K562 (cell line): Measurements from ENCODE around the gene ZMYND8. TPM values are rescaled to one million over a fixed set of nuclear protein-coding genes. Genes with fewer than 3 reads are reported as not detected.

Experiments used
- ATAC-seq: fragments of 200-7000 bp; cut with Tn5 transposase; 3 replicates; pipeline ENCODE4 v1.9.1; 2020; ENCODE audit warnings: moderate library complexity
- BruUV-seq: library from RNA; stranded (reverse); fragments of 400-500 nt; replicated peaks from 2 replicates; lab custom pipeline; 2021; lab: Mats Ljungman, UMichigan
- CTCF ChIA-PET: fragments of 300-600 bp; formaldehyde crosslinking; extraction: SDS; loops from one replicate; lab custom pipeline; 2021; ENCODE audit warnings: low intra/inter-chr PET ratio; lab: Yijun Ruan, JAX
- POLR2A ChIA-PET: fragments of 300-600, 350-650 bp; sonication (Branson Sonifier 250); formaldehyde crosslinking; extraction: SDS; loops from one replicate; lab custom pipeline; 2021; ENCODE audit warnings: antibody characterized with exemption, inconsistent platforms; lab: Yijun Ruan, JAX
- DNase-seq, 4 experiments: peaks; one replicate each; pipeline versions ENCODE4 v3.0.0 to v3.0.0-alpha.2; 2011 to 2018; ENCODE audit warnings: low spot score in 3 of 4, mixed read lengths in 3 of 4; ENCODE audit errors: extremely low read depth in 1 of 4
- FAIRE-seq: peaks from 2 replicates; lab custom pipeline; 2011; peaks lifted over from hg19 to GRCh38; lab: Jason Lieb, UNC
- H2AFZ ChIP-seq: 2 replicates; pipeline ENCODE4 v1.6.0; 2011; ENCODE audit warnings: low read depth, low read length, control low read depth, inconsistent platforms
- H3K27ac ChIP-seq: fragments of 200-600 bp; 3 replicates; pipeline ENCODE4 v1.8.0; 2011; ENCODE audit warnings: low read depth, mild to moderate bottlenecking, control low read depth, inconsistent platforms, low read length, moderate library complexity, mixed read lengths; ENCODE audit errors: extremely low read depth
- H3K27me3 ChIP-seq, 2 experiments: fragments of 300-600 bp in 1 of 2; 2 replicates in 1 of 2; 3 replicates in 1 of 2; pipeline versions ENCODE4 v1.6.0 to v1.8.0; 2011; ENCODE audit warnings: inconsistent platforms in 2 of 2, low read length in 2 of 2, mild to moderate bottlenecking in 1 of 2, mixed read lengths in 1 of 2, moderate library complexity in 1 of 2; ENCODE audit not compliant: control insufficient read depth in 2 of 2, insufficient read depth in 2 of 2
- H3K36me3 ChIP-seq: fragments of 300-600 bp; 3 replicates; pipeline ENCODE4 v1.8.0; 2011; ENCODE audit warnings: mild to moderate bottlenecking, low read length, inconsistent platforms; ENCODE audit not compliant: control insufficient read depth, insufficient read depth
- H3K4me1 ChIP-seq, 2 experiments: fragments of 200-600 bp in 1 of 2; replicated peaks in 1 of 2; 2 replicates in 1 of 2; 3 replicates in 1 of 2; pipeline versions ENCODE4 v1.5.1 to v1.8.0; 2011; ENCODE audit warnings: inconsistent platforms in 2 of 2, low read length in 2 of 2, mild to moderate bottlenecking in 1 of 2, mixed read lengths in 1 of 2, moderate library complexity in 1 of 2; ENCODE audit not compliant: control insufficient read depth in 2 of 2, insufficient read depth in 2 of 2
- H3K4me2 ChIP-seq: 2 replicates; pipeline ENCODE4 v1.6.1; 2011; ENCODE audit warnings: low read length, control low read depth, inconsistent platforms, mixed read lengths; ENCODE audit not compliant: insufficient read depth
- H3K4me3 ChIP-seq: fragments of 200-600 bp; sonication (generic), shearing (Covaris generic); 2 replicates; pipeline ENCODE4 v1.5.1; 2016; ENCODE audit warnings: control low read depth, inconsistent platforms
- H3K79me2 ChIP-seq: fragments of 200-600 bp; 3 replicates; pipeline ENCODE4 v1.8.0; 2011; ENCODE audit warnings: low read length, inconsistent platforms; ENCODE audit not compliant: control insufficient read depth, insufficient read depth
- H3K9ac ChIP-seq, 2 experiments: 2 replicates each; pipeline versions ENCODE4 v1.6.0 to v1.6.1; 2011; ENCODE audit warnings: low read depth in 2 of 2, low read length in 2 of 2, control low read depth in 1 of 2, inconsistent platforms in 1 of 2, mild to moderate bottlenecking in 1 of 2, mixed read lengths in 1 of 2; ENCODE audit not compliant: insufficient read depth in 1 of 2
- H3K9me1 ChIP-seq: one replicate; pipeline ENCODE4 v1.6.0; 2011; ENCODE audit warnings: inconsistent platforms, mild to moderate bottlenecking, low read length, moderate library complexity; ENCODE audit not compliant: control insufficient read depth, insufficient read depth
- H3K9me3 ChIP-seq: replicated peaks from 2 replicates; pipeline ENCODE4 v1.5.1; 2011; ENCODE audit warnings: low read depth, low read length, inconsistent platforms; ENCODE audit not compliant: control insufficient read depth, insufficient read depth
- H4K20me1 ChIP-seq: replicated peaks from 2 replicates; pipeline ENCODE4 v1.6.1; 2011; ENCODE audit warnings: low read length, inconsistent platforms, mixed read lengths; ENCODE audit not compliant: control insufficient read depth, insufficient read depth
- RBFOX2 ChIP-seq: fragments of 200-400 bp; formaldehyde crosslinking; IDR thresholded peaks from 2 replicates; pipeline ENCODE4 v1.6.1; 2017; ENCODE audit warnings: low read depth, mild to moderate bottlenecking, low read length, moderate library complexity
- TARDBP ChIP-seq: fragments of 450-650 bp; IDR thresholded peaks from 2 replicates; pipeline ENCODE4 v1.6.1; 2016
- WGBS: fragments of 100-300 bp; shearing (Covaris generic); methylation state at CpG from one replicate; pipeline ENCODE4 v1.1.6; 2016; ENCODE audit warnings: low coverage, mixed read lengths; ENCODE audit not compliant: insufficient coverage; ENCODE audit errors: missing lambda C conversion rate; 5-methylcytosine and 5-hydroxymethylcytosine counted together
- in situ Hi-C: fragments of 300-500 bp; cut with MboI; formaldehyde crosslinking; loops from 4 replicates; pipeline ENCODE4 v1.15.0; 2018; ENCODE audit warnings: inconsistent platforms, mixed read lengths
- intact Hi-C: fragments of 100-400 bp; cut with micrococcal nuclease; formaldehyde crosslinking; loops from 2 replicates; pipeline ENCODE4 v1.14.2; 2022
- polyA plus RNA-seq, 8 experiments: library from polyadenylated mRNA; depleted of rRNA in 4 of 8; stranded (reverse) in 5 of 8; unstranded in 3 of 8; fragments of >200 nt; fragmentation: Nextera tagmentation in 2 of 8; fragmentation: Illumina TruSeq in 1 of 8; extraction: Ambion mirVana in 2 of 8; extraction: Trizol in 1 of 8; gene quantifications; 2 replicates each; pipeline versions ENCODE4 v1.2.1 to v1.2.3, GENCODE V29; 2011 to 2014; ENCODE audit warnings: inconsistent platforms in 1 of 8, missing spikeins in 1 of 8
- total RNA-seq, 7 experiments: library from RNA; depleted of rRNA in 6 of 7; stranded (reverse); fragments of >200 nt in 6 of 7; fragmentation: Illumina TruSeq in 2 of 7; extraction: Trizol in 2 of 7; gene quantifications; 2 replicates each; pipeline versions ENCODE4 v1.2.1 to v1.2.3, GENCODE V29; 2011 to 2021; ENCODE audit warnings: low replicate concordance in 1 of 7
- TF ChIP-seq, protein P1 (sequence below): fragments of 200-800 bp; sonication (Bioruptor generic); IDR thresholded peaks from 2 replicates; pipeline ENCODE4 v1.6.1; 2017; ENCODE audit warnings: missing genetic modification characterization, missing compliant biosample characterization

Gene ZMYND8
- total and polyA plus RNA-seq, 9 of the 15 experiments (the other 6 are each of a cell fraction or from before 2014, with no cell fraction given): 31.8 to 148 (median 71.9) TPM

- TF ChIP-seq TARDBP (no peak), RBFOX2 (peak; percentile 27; the same call in 1 of the 2 replicates)
- TF ChIP-seq, protein P1, sequence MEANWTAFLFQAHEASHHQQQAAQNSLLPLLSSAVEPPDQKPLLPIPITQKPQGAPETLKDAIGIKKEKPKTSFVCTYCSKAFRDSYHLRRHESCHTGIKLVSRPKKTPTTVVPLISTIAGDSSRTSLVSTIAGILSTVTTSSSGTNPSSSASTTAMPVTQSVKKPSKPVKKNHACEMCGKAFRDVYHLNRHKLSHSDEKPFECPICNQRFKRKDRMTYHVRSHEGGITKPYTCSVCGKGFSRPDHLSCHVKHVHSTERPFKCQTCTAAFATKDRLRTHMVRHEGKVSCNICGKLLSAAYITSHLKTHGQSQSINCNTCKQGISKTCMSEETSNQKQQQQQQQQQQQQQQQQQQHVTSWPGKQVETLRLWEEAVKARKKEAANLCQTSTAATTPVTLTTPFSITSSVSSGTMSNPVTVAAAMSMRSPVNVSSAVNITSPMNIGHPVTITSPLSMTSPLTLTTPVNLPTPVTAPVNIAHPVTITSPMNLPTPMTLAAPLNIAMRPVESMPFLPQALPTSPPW (CRISPR knock-in tag): peak; percentile 35; the same call in 1 of the 2 replicates
- no peak for FAIRE-seq
- Histone ChIP-seq H3K9me3 (no peaks in the 10 kb centered on the region), H3K9me1 (no peaks in the 10 kb centered on the region), H3K79me2 (peaks cover 100% of the 10 kb centered on the region), H3K27me3 (no peaks in the 10 kb centered on the region), H3K36me3 (peaks cover 98% of the 10 kb centered on the region), H3K9ac (peak overlapping the region in 1 of 2 experiments; percentile 92; a peak in 2 of 4 replicates), H4K20me1 (peaks cover 4% of the 10 kb centered on the region; the same call in 1 of the 2 replicates), H3K4me2 (peak overlapping the region; percentile 87), H3K4me3 (peak overlapping the region; percentile 65), H3K27ac (peak overlapping the region; percentile 97), H2AFZ (no peak overlapping the region), H3K4me1 (peaks cover 23 to 46% of the 10 kb centered on the region in 2 experiments)
- in situ Hi-C loops (no loop called here), intact Hi-C loops (no loop called here)
- no peak for ATAC-seq
- POLR2A ChIA-PET: interaction anchor here (0.6 to 1.9 kb wide), 4 partner anchors 9 to 253 kb away, joined by 3 to 11 read pairs (median 4); no protein-coding TSS in a partner anchor
- CTCF ChIA-PET: no interaction called here
- DNase-seq: no peak
- no TSS peak for BruUV-seq
- 8% methylated on average over 4 of the region's 4 CpGs for WGBS
These were observed 6.3 kb downstream of the ZMYND8 start for GRCh38 chr20:47350181-47350550.
